GM19397 (cell line): ENCODE data around the gene ASH1L.
"Not testable (repeated sequence)": the region's sequence is repeated elsewhere in the genome, so short reads cannot be mapped to it uniquely, and the experiment has no call there.

Experiments used
- ATAC-seq: cut with Tn5 transposase; IDR thresholded peaks from one replicate; pipeline ENCODE4 v1.9.1; 2021; ENCODE audit warnings: mild to moderate bottlenecking, moderate library complexity; ENCODE audit not compliant: unreplicated experiment

Gene ASH1L

GRCh38 chr1:155454096-155454495 lies 108.5 kb downstream of the ASH1L start:
- ATAC-seq, result no peak

- no peak for ATAC-seq
Observed at GRCh38 chr1:155453141-155453540, 109.5 kb downstream of the ASH1L start.

GRCh38 chr1:155451199-155451598 lies 111.4 kb downstream of the ASH1L start:
- ATAC-seq, result no peak

- not testable (repeated sequence) for ATAC-seq
Observed at GRCh38 chr1:155442431-155442830, 120.2 kb downstream of the ASH1L start.

- no peak for ATAC-seq
Observed at GRCh38 chr1:155437405-155437804, 125.2 kb downstream of the ASH1L start.

- ATAC-seq, result not testable (repeated sequence)
Observed at GRCh38 chr1:155433831-155434389, 128.7 kb downstream of the ASH1L start.

- ATAC-seq, result not testable (repeated sequence)
Observed at GRCh38 chr1:155433128-155433830, 129.3 kb downstream of the ASH1L start.

GRCh38 chr1:155424091-155424490 lies 138.5 kb downstream of the ASH1L start:
- ATAC-seq, result no peak

- no peak for ATAC-seq
Observed at GRCh38 chr1:155420788-155421187, 141.8 kb downstream of the ASH1L start.

- not testable (repeated sequence) for ATAC-seq
Observed at GRCh38 chr1:155411840-155412239, 150.8 kb downstream of the ASH1L start.

GRCh38 chr1:155410931-155411330 lies 151.7 kb downstream of the ASH1L start:
- ATAC-seq, result no peak

GRCh38 chr1:155396874-155397476 lies 165.6 kb downstream of the ASH1L start:
- no peak for ATAC-seq

GRCh38 chr1:155392898-155393411 lies 169.6 kb downstream of the ASH1L start:
- ATAC-seq, result no peak

GRCh38 chr1:155389826-155390225 lies 172.8 kb downstream of the ASH1L start:
- no peak for ATAC-seq

- not testable (repeated sequence) for ATAC-seq
Observed at GRCh38 chr1:155385836-155386235, 176.8 kb downstream of the ASH1L start.

GRCh38 chr1:155383406-155383805 lies 179.2 kb downstream of the ASH1L start:
- ATAC-seq, result no peak

- ATAC-seq, result no peak
Observed at GRCh38 chr1:155379631-155380090, 182.9 kb downstream of the ASH1L start.

- ATAC-seq, result no peak
Observed at GRCh38 chr1:155379180-155379579, 183.4 kb downstream of the ASH1L start.

GRCh38 chr1:155360051-155360450 lies 202.6 kb downstream of the ASH1L start:
- ATAC-seq, result no peak

- no peak for ATAC-seq
Observed at GRCh38 chr1:155352631-155353030, 210.0 kb downstream of the ASH1L start.

- ATAC-seq, result no peak
Observed at GRCh38 chr1:155342842-155343241, 219.8 kb downstream of the ASH1L start.

- no peak for ATAC-seq
Observed at GRCh38 chr1:155339515-155340097, 223.0 kb downstream of the ASH1L start.
